ENCODE data around the gene NME7.

DNA sequence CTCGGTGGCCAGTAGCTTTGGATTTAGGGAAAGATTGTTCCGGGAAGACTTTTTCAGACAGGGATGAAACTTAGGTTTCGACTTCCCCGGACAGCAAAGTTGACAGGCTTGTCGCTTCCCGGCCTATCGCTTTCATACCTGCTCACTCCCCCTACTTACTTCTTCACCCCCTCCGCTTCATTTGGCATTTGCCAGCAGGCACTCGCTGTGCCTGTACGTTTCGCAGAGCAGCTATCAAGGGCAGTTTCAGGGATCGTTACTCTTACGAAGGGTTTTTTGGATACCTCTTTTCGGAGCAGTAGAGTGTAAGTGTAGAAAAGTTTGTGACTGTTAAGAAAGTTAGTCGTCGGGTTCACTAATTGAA, 791 bp upstream of the NME7 start:
- TF ChIP-seq, protein P1, sequence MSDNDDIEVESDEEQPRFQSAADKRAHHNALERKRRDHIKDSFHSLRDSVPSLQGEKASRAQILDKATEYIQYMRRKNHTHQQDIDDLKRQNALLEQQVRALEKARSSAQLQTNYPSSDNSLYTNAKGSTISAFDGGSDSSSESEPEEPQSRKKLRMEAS (IDR thresholded peaks at IDR 0.05), result no peak
- TF ChIP-seq POLR2AphosphoS5 (IDR thresholded peaks at IDR 0.05; ENCODE audit: low read depth, low read length) (no peak; the same call in 1 of the 2 replicates), REST (IDR thresholded peaks at IDR 0.05; ENCODE audit: low read depth) (no peak), CEBPB (IDR thresholded peaks at IDR 0.05; ENCODE audit: low read depth) (no peak), ZBTB33 (IDR thresholded peaks at IDR 0.05; ENCODE audit: extremely low read depth, insufficient replicate concordance, low read length) (no peak), TCF7L2 (IDR thresholded peaks at IDR 0.05; ENCODE audit: borderline replicate concordance, extremely low read depth, insufficient read depth, insufficient read length) (no peak), POLR2A (IDR thresholded peaks at IDR 0.05; ENCODE audit: borderline replicate concordance, extremely low read depth, insufficient read depth, insufficient read length) (no peak), ELF1 (IDR thresholded peaks at IDR 0.05; ENCODE audit: borderline replicate concordance, low read depth) (no peak), SIN3A (IDR thresholded peaks at IDR 0.05; ENCODE audit: low read depth) (no peak), EZH2 (IDR thresholded peaks at IDR 0.05) (no peak)
- TF ChIP-seq, protein P2, sequence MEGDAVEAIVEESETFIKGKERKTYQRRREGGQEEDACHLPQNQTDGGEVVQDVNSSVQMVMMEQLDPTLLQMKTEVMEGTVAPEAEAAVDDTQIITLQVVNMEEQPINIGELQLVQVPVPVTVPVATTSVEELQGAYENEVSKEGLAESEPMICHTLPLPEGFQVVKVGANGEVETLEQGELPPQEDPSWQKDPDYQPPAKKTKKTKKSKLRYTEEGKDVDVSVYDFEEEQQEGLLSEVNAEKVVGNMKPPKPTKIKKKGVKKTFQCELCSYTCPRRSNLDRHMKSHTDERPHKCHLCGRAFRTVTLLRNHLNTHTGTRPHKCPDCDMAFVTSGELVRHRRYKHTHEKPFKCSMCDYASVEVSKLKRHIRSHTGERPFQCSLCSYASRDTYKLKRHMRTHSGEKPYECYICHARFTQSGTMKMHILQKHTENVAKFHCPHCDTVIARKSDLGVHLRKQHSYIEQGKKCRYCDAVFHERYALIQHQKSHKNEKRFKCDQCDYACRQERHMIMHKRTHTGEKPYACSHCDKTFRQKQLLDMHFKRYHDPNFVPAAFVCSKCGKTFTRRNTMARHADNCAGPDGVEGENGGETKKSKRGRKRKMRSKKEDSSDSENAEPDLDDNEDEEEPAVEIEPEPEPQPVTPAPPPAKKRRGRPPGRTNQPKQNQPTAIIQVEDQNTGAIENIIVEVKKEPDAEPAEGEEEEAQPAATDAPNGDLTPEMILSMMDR (IDR thresholded peaks at IDR 0.05 in 2 of 3, conservative IDR thresholded peaks at IDR 0.05 in 1 of 3; ENCODE audit: borderline replicate concordance in 1 of 3, insufficient read depth in 1 of 3, low read depth in 2 of 3, low read length in 2 of 3), result no peak
